ENCODE results near the gene HSD17B3.
"Not testable (repeated sequence)": the region's sequence is repeated elsewhere in the genome, so short reads cannot be mapped to it uniquely, and the experiment has no call there.

The HSD17B3 gene

GRCh38 chr9:96193236-96193755 lies 108.7 kb downstream of the HSD17B3 start:
- no peak for DNase-seq (ENCODE audit: low spot score)

GRCh38 chr9:96192710-96193109 lies 109.3 kb downstream of the HSD17B3 start:
- no peak for DNase-seq (ENCODE audit: low spot score)

- DNase-seq (ENCODE audit: low spot score) = no peak
Measured at GRCh38 chr9:96189995-96190394, 112.0 kb downstream of the HSD17B3 start.

- DNase-seq (ENCODE audit: low spot score) = not testable (repeated sequence)
Measured at GRCh38 chr9:96189581-96189980, 112.4 kb downstream of the HSD17B3 start.

GRCh38 chr9:96188571-96188970 lies 113.4 kb downstream of the HSD17B3 start:
- no peak for DNase-seq (ENCODE audit: low spot score)

GRCh38 chr9:96187151-96187555 lies 114.8 kb downstream of the HSD17B3 start:
- DNase-seq (ENCODE audit: low spot score) = no peak

- peak; percentile 62 for DNase-seq (ENCODE audit: low spot score)
Measured at GRCh38 chr9:96186591-96187011, 115.4 kb downstream of the HSD17B3 start.

GRCh38 chr9:96185518-96186156 lies 116.3 kb downstream of the HSD17B3 start:
- no peak for DNase-seq (ENCODE audit: low spot score)

Data from AG08396 (cell line).